ENCODE results near the gene UCKL1. TPM values are rescaled to one million over a fixed set of nuclear protein-coding genes. Genes with fewer than 3 reads are reported as not detected.

UCKL1 gene
- total RNA-seq, 1 donor from 2014 or later: 49.7 TPM

- ChIA-PET POLR2A (interaction anchor here (0.7 to 3.9 kb wide), 2 partner anchors 118 to 411 kb away, joined by 3 to 28 read pairs; partner anchors contain the start of gene TPD52L2), CTCF (interaction anchor here (1.6 kb wide), 1 partner anchor 10 kb away, joined by 4 read pairs; no protein-coding TSS in a partner anchor)
- H3K27ac Mint-ChIP-seq: no peak overlapping the region
- peak overlapping the region; percentile 29 for H3K4me3 Mint-ChIP-seq
- H3K9me3 Mint-ChIP-seq: no peaks in the 10 kb centered on the region
- intact Hi-C loops (cut with micrococcal nuclease): loop anchor here (5.0 kb wide), 2 partner anchors 94 to 326 kb away; partner anchors contain the start of genes RGS19 and RTEL1
- no peaks in the 10 kb centered on the region for H3K27me3 Mint-ChIP-seq
- ATAC-seq (ENCODE audit: low read depth) (no peak), DNase-seq (no peak)
- H3K4me1 Mint-ChIP-seq: peaks cover 41% of the 10 kb centered on the region
- TF ChIP-seq, protein P1, sequence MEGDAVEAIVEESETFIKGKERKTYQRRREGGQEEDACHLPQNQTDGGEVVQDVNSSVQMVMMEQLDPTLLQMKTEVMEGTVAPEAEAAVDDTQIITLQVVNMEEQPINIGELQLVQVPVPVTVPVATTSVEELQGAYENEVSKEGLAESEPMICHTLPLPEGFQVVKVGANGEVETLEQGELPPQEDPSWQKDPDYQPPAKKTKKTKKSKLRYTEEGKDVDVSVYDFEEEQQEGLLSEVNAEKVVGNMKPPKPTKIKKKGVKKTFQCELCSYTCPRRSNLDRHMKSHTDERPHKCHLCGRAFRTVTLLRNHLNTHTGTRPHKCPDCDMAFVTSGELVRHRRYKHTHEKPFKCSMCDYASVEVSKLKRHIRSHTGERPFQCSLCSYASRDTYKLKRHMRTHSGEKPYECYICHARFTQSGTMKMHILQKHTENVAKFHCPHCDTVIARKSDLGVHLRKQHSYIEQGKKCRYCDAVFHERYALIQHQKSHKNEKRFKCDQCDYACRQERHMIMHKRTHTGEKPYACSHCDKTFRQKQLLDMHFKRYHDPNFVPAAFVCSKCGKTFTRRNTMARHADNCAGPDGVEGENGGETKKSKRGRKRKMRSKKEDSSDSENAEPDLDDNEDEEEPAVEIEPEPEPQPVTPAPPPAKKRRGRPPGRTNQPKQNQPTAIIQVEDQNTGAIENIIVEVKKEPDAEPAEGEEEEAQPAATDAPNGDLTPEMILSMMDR (IDR thresholded peaks at IDR 0.05): no peak
- peaks cover 44% of the 10 kb centered on the region for H3K36me3 Mint-ChIP-seq (ENCODE audit: low read depth)
Observed at GRCh38 chr20:63982937-63983336, 26.7 kb upstream of the UCKL1 start.

DNA sequence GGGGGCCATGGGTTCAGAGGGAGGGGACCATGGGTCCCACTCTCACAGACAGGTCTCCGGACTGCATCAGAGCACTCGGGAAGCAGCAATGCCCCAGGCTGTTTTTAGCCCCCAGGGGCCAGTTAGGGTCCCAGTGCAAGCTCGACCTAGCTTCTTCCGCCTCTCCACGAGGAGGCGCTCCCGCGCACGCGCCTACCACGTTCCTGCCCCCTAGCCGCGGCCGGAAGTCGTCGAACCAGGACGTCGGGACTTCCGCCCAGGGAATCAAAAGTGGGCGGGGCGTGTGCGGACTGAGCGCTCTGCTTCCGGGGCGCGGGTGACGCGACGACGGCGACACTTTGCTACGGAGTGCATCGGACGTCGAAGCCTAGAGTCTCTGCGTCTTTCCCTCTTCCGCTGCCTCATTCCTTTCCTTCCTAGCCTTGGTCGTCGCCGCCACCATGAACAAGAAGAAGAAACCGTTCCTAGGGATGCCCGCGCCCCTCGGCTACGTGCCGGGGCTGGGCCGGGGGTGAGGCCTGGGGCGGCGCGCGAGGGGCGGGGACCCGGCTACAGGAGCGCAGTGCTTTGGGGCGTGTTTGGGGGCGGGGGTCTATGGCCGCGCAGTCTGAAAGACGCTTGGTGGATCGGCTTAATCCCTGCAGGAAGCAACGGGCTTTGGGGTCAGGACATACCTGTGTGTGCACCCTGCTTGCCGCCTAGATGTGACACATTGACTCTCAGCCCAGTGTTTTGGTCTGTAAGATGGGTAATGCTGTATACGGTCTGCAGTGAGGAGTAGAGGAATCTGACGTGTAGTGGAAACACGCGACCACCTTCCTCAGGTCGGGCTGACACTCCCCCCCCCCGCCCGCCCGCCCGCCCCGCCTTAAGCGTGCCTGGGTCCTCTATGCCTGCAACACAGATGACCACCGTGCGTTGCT, 24.9 kb upstream of the UCKL1 start, which contains the start of gene PRPF6:
PRPF6 (plus strand) TSS at position 327 of the 923 bp plus-strand sequence; CDS start at position 441, 114 bp downstream.
- DNase-seq (peak; percentile 90), ATAC-seq (ENCODE audit: low read depth) (peak; percentile 65)
- ChIA-PET POLR2A (interaction anchor here (0.6 to 3.9 kb wide), 17 partner anchors 22 to 460 kb away, joined by 3 to 28 read pairs (median 6); partner anchors contain the start of genes ARFRP1, HELZ2, OPRL1 and PPDPF), CTCF (interaction anchor here (0.6 to 2.3 kb wide), 13 partner anchors 8 to 444 kb away, joined by 3 to 19 read pairs (median 4); partner anchors contain the start of genes ARFRP1, LKAAEAR1, PTK6 and RTEL1)
- Mint-ChIP-seq H3K36me3 (ENCODE audit: low read depth) (peaks cover 38% of the 10 kb centered on the region), H3K4me3 (peak within 1 kb of the TSS; percentile 92), H3K27me3 (no peaks in the 10 kb centered on the region), H3K27ac (peak within 1 kb of the TSS; percentile 94), H3K4me1 (peaks cover 50% of the 10 kb centered on the region), H3K9me3 (no peaks in the 10 kb centered on the region)
- TF ChIP-seq, protein P1 (IDR thresholded peaks at IDR 0.05): peak; percentile 25
- intact Hi-C loops (cut with micrococcal nuclease): loop anchor here (1.0 to 5.0 kb wide), 8 partner anchors 25 to 324 kb away; partner anchors contain the start of genes RGS19, RTEL1, TCEA2 and TPD52L2

DNA sequence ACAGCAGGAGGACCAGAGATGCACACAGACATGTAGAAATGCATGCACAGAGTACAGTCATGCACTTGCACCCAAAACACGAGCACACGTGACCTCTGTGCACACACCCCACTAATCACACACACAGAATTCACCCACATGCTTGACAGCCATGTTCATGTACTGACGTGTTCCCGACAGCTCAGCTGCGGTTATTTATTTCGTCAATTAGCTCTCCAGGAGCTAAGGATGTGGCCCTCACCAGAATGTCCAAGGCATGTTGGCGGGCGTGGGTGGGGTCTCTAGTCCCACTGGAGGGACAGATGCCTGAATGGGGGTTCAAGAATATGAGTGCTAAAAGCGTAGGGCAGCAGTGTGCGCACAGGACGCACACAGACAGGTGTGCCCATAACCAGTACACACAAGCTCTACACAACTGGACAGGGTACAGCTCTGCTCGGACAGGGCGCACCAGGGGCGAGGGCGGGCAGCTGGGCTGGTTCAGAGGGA, 24.1 kb upstream of the UCKL1 start:
- H3K4me1 Mint-ChIP-seq: peaks cover 50% of the 10 kb centered on the region
- no peaks in the 10 kb centered on the region for H3K9me3 Mint-ChIP-seq
- no peaks in the 10 kb centered on the region for H3K27me3 Mint-ChIP-seq
- POLR2A ChIA-PET: interaction anchor here (0.6 to 3.9 kb wide), 17 partner anchors 23 to 459 kb away, joined by 3 to 28 read pairs (median 6); partner anchors contain the start of genes ARFRP1, HELZ2, OPRL1 and PPDPF
- TF ChIP-seq, protein P1 (IDR thresholded peaks at IDR 0.05): no peak
- H3K27ac Mint-ChIP-seq: peak overlapping the region; percentile 94
- CTCF ChIA-PET: interaction anchor here (0.8 to 2.3 kb wide), 11 partner anchors 16 to 443 kb away, joined by 3 to 19 read pairs (median 3); partner anchors contain the start of genes ARFRP1, LKAAEAR1, PTK6 and RTEL1
- DNase-seq: no peak
- ATAC-seq (ENCODE audit: low read depth): no peak
- peak overlapping the region; percentile 92 for H3K4me3 Mint-ChIP-seq
- H3K36me3 Mint-ChIP-seq (ENCODE audit: low read depth): peaks cover 33% of the 10 kb centered on the region
- intact Hi-C loops (cut with micrococcal nuclease): loop anchor here (1.0 to 5.0 kb wide), 4 partner anchors 58 to 323 kb away; partner anchors contain the start of genes RGS19 and RTEL1

GRCh38 chr20:63979557-63980316, 23.5 kb upstream of the UCKL1 start, which contains the start of gene SAMD10:
Gene SAMD10, minus strand, starts transcription at chr20:63979642. Its CDS starts 175 bp downstream, at chr20:63979467.
- Mint-ChIP-seq H3K4me1 (peaks cover 50% of the 10 kb centered on the region), H3K9me3 (no peaks in the 10 kb centered on the region), H3K27me3 (no peaks in the 10 kb centered on the region), H3K36me3 (ENCODE audit: low read depth) (peaks cover 30% of the 10 kb centered on the region), H3K27ac (peak within 1 kb of the TSS; percentile 94), H3K4me3 (peak within 1 kb of the TSS; percentile 92)
- TF ChIP-seq, protein P1 (IDR thresholded peaks at IDR 0.05): no peak
- DNase-seq (peak; percentile 67), ATAC-seq (ENCODE audit: low read depth) (peak; percentile 52)
- CTCF ChIA-PET: interaction anchor here (0.8 to 2.3 kb wide), 10 partner anchors 16 to 442 kb away, joined by 3 to 19 read pairs (median 4); partner anchors contain the start of genes ARFRP1, LKAAEAR1, PTK6 and TPD52L2
- POLR2A ChIA-PET: interaction anchor here (0.8 to 3.9 kb wide), 15 partner anchors 24 to 459 kb away, joined by 3 to 28 read pairs (median 6); partner anchors contain the start of genes ARFRP1, OPRL1, PPDPF and PTK6
- intact Hi-C loops (cut with micrococcal nuclease): loop anchor here (1.0 to 5.0 kb wide), 5 partner anchors 59 to 459 kb away; partner anchors contain the start of genes PPDPF, RGS19 and RTEL1
